Liver (tissue), 3 donors: Measurements from ENCODE around the gene NARF.

Experiments
- ATF3 ChIP-seq: IDR thresholded peaks from 2 replicates; pipeline ENCODE4 v1.6.1; 2016; ENCODE audit warnings: antibody characterized with exemption
- CTCF ChIP-seq: fragments of 150-350 bp; IDR thresholded peaks from 2 replicates; pipeline ENCODE4 v1.5.1; 2017; ENCODE audit warnings: improper control_type of control experiment, low read depth, low read length; ENCODE audit not compliant: missing input control
- donor health status: healthy.
- donor health status: healthy.

- TF ChIP-seq ATF3 (no peak), CTCF (no peak)
Measured at GRCh38 chr17:82441691-82442487, 16.7 kb upstream of the NARF start.
